Common myeloid progenitor, CD34-positive (primary cell): ENCODE results near the gene SYNPO2.

Experiments
- CTCF ChIA-PET: fragments of 350-600 bp; sonication (Branson Sonifier 250); formaldehyde crosslinking; loops from one replicate; lab custom pipeline; 2021; ENCODE audit warnings: antibody characterized with exemption; lab: Charles Lee
- POLR2A ChIA-PET: fragments of 350-600 bp; sonication (Branson Sonifier 250); formaldehyde crosslinking; loops from one replicate; lab custom pipeline; 2021; ENCODE audit warnings: antibody characterized with exemption; lab: Charles Lee
- DNase-seq, 3 donors: peaks; one replicate each; pipeline versions ENCODE4 v3.0.0 to v3.0.0-alpha.2; 2013
- H3K27ac ChIP-seq, 2 experiments: 1 replicate in 1 of 2; 2 replicates in 1 of 2; pipeline ENCODE4 v1.7.0; 2013; ENCODE audit warnings: inconsistent platforms in 2 of 2, low read length in 2 of 2, mild to moderate bottlenecking in 2 of 2, low read depth in 1 of 2, moderate library complexity in 1 of 2; ENCODE audit not compliant: severe bottlenecking in 2 of 2, insufficient read depth in 1 of 2, poor library complexity in 1 of 2
- H3K27me3 ChIP-seq, 5 experiments: replicated peaks in 2 of 5; 1 replicate in 3 of 5; 2 replicates in 2 of 5; pipeline versions ENCODE4 v1.6.1 to v1.7.0; 2013; ENCODE audit warnings: low read length in 4 of 5, mild to moderate bottlenecking in 2 of 5, moderate library complexity in 2 of 5, inconsistent platforms in 1 of 5; ENCODE audit not compliant: insufficient read depth in 5 of 5, control insufficient read depth in 4 of 5
- H3K36me3 ChIP-seq, 4 experiments: 1 replicate in 2 of 4; 2 replicates in 2 of 4; pipeline versions ENCODE4 v1.6.1 to v1.7.0; 2013; ENCODE audit warnings: low read length in 3 of 4, control low read depth in 1 of 4, mild to moderate bottlenecking in 1 of 4; ENCODE audit not compliant: control insufficient read depth in 4 of 4, insufficient read depth in 4 of 4
- H3K4me1 ChIP-seq, 4 experiments: 1 replicate in 3 of 4; 2 replicates in 1 of 4; pipeline versions ENCODE4 v1.6.1 to v1.7.1; 2013; ENCODE audit warnings: low read length in 3 of 4, mild to moderate bottlenecking in 3 of 4, control low read depth in 1 of 4, inconsistent platforms in 1 of 4, moderate library complexity in 1 of 4; ENCODE audit not compliant: control insufficient read depth in 4 of 4, insufficient read depth in 4 of 4; ENCODE audit errors: control extremely low read depth in 1 of 4
- H3K4me3 ChIP-seq, 7 experiments: 1 replicate in 4 of 7; 2 replicates in 3 of 7; pipeline versions ENCODE4 v1.5.1 to v1.7.0; 2013; ENCODE audit warnings: mild to moderate bottlenecking in 7 of 7, low read length in 6 of 7, moderate library complexity in 6 of 7, inconsistent platforms in 2 of 7, low read depth in 2 of 7, control low read depth in 1 of 7; ENCODE audit not compliant: insufficient read depth in 4 of 7, control insufficient read depth in 1 of 7; ENCODE audit errors: extremely low read depth in 1 of 7
- H3K9me3 ChIP-seq, 5 experiments: 1 replicate in 4 of 5; 2 replicates in 1 of 5; pipeline versions ENCODE4 v1.6.1 to v1.7.1; 2013; ENCODE audit warnings: low read length in 4 of 5, mild to moderate bottlenecking in 2 of 5, inconsistent platforms in 1 of 5, low read depth in 1 of 5, moderate library complexity in 1 of 5; ENCODE audit not compliant: control insufficient read depth in 4 of 5, insufficient read depth in 2 of 5; ENCODE audit errors: control extremely low read depth in 1 of 5
- WGBS: methylation state at CpG from one replicate; pipeline ENCODE4 v1.1.5; 2013; ENCODE audit not compliant: insufficient coverage; 5-methylcytosine and 5-hydroxymethylcytosine counted together

Gene SYNPO2

GRCh38 chr4:118915468-118915867 is 26.8 kb downstream of the SYNPO2 start:
- ChIA-PET POLR2A (no interaction called here), CTCF (no interaction called here)
- H3K4me1 ChIP-seq = no peaks in the 10 kb centered on the region
- no peak for DNase-seq
- no peaks in the 10 kb centered on the region for H3K36me3 ChIP-seq
- no peaks in the 10 kb centered on the region for H3K27me3 ChIP-seq
- H3K27ac ChIP-seq = no peak overlapping the region
- H3K4me3 ChIP-seq = no peak overlapping the region
- H3K9me3 ChIP-seq = no peaks in the 10 kb centered on the region
- 100% methylated on average over 1 of the region's 3 CpGs for WGBS

DNA sequence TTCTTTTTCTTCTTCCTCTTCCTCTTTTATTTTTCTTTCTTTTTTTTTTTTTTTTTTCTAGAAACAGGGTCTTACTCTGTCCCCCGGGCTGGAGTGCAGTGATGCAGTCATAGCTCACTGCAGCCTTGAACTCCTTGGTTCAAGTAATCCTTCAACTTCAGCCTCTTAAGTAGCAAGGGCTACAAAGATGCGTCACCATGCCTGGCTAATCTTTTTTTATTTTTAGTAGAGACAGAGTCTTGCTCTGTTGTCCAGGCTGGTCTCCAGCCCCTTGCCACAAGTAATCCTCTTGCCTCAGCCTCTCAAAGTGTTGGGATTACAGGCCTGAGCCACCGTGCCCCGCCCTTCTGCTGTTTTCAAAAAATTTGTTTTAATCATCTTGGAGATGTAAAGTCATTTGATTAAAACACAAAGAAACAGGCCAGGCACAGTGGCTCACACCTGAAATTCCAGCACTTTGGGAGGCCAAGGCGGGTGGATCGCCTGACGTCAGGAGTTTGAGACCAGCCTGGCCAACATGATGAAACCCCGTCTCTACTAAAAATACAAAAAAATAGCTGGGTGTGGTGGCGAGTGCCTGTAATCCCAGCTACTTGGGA is 28.1 kb downstream of the SYNPO2 start:
- Histone ChIP-seq H3K36me3 (no peaks in the 10 kb centered on the region), H3K27ac (no peak overlapping the region), H3K4me1 (no peaks in the 10 kb centered on the region), H3K27me3 (no peaks in the 10 kb centered on the region), H3K4me3 (no peak overlapping the region), H3K9me3 (no peaks in the 10 kb centered on the region)
- no peak for DNase-seq
- CTCF ChIA-PET = no interaction called here
- 97% methylated on average over 7 of the region's 9 CpGs for WGBS
- POLR2A ChIA-PET = no interaction called here

DNA sequence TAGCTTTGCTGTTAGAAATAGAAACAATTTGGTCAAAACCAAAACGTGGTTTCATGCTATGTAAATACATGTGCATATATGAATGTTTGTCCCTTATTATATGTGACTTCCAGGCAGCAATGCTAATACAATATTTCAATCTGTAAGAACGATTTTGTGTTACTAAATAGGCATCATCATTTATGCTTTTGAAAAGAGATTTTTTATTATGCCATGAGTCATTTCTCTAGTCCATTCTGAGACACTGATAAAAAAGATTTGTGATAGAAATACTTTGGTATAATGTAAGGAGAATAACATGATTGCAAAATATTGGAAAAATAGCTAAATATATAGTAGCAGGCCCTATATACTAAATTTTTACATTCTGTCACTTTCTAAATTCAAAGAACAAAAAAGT is 28.9 kb downstream of the SYNPO2 start:
- Histone ChIP-seq H3K4me3 (no peak overlapping the region), H3K27me3 (no peaks in the 10 kb centered on the region), H3K36me3 (no peaks in the 10 kb centered on the region), H3K27ac (no peak overlapping the region), H3K4me1 (no peaks in the 10 kb centered on the region), H3K9me3 (no peaks in the 10 kb centered on the region)
- no CpG with 5 or more reads among the region's 2 CpGs for WGBS
- ChIA-PET POLR2A (no interaction called here), CTCF (no interaction called here)
- no peak for DNase-seq

GRCh38 chr4:118918388-118918787 is 29.7 kb downstream of the SYNPO2 start:
- H3K27me3 ChIP-seq = no peaks in the 10 kb centered on the region
- ChIA-PET CTCF (no interaction called here), POLR2A (no interaction called here)
- H3K27ac ChIP-seq = no peak overlapping the region
- no peaks in the 10 kb centered on the region for H3K36me3 ChIP-seq
- no peak for DNase-seq
- H3K4me1 ChIP-seq = no peaks in the 10 kb centered on the region
- 100% methylated on average over 1 of the region's 3 CpGs for WGBS
- H3K4me3 ChIP-seq = no peak overlapping the region
- H3K9me3 ChIP-seq = no peaks in the 10 kb centered on the region

DNA sequence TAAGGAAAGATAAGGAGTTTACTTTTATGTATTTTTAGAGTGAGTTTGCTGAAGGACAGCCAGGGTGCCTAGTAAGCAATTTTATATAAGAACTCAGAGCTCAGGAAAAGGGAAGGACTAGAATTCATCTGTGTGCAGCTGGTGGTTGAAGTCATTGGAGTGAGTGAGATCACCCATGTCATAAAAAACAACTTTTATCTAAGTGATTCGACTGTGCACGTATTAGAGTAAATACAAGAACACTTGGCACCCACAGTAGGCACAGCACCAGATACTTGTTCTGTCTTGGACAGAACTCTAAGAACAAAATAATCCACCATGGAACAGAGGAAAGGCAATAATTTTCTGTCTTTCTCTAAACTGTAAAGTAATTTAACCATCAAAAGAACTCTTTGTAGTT is 31.6 kb downstream of the SYNPO2 start:
- ChIA-PET CTCF (interaction anchor here (0.8 kb wide), 1 partner anchor 15 kb away, joined by 4 read pairs; no protein-coding TSS in a partner anchor), POLR2A (no interaction called here)
- 100% methylated on average over 2 of the region's 2 CpGs for WGBS
- no peaks in the 10 kb centered on the region for H3K36me3 ChIP-seq
- no peaks in the 10 kb centered on the region for H3K9me3 ChIP-seq
- DNase-seq = no peak
- no peaks in the 10 kb centered on the region for H3K4me1 ChIP-seq
- no peaks in the 10 kb centered on the region for H3K27me3 ChIP-seq
- H3K4me3 ChIP-seq = no peak overlapping the region
- H3K27ac ChIP-seq = no peak overlapping the region

DNA sequence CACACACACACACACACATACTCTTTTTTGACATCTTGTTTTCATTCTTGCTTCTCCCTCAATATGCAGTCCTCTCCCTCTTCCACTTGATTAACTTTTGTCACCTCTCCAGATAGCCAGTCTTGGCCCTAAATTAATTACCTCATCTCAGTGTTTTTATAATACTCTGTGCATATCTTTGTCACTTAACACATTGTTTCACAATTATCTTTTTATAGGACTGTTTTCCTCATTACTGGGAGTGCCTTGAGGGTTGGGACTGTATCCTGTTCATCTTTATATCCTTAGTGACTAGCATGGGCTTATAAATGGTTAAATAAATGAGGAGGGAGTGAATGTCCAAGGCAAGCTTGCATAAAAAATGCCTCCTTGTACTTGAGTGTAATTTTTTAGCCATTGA is 33.1 kb downstream of the SYNPO2 start:
- ChIA-PET CTCF (no interaction called here), POLR2A (no interaction called here)
- no peaks in the 10 kb centered on the region for H3K27me3 ChIP-seq
- H3K4me3 ChIP-seq = no peak overlapping the region
- H3K4me1 ChIP-seq = no peaks in the 10 kb centered on the region
- H3K9me3 ChIP-seq = no peaks in the 10 kb centered on the region
- H3K27ac ChIP-seq = no peak overlapping the region
- no peak for DNase-seq
- no peaks in the 10 kb centered on the region for H3K36me3 ChIP-seq

DNA sequence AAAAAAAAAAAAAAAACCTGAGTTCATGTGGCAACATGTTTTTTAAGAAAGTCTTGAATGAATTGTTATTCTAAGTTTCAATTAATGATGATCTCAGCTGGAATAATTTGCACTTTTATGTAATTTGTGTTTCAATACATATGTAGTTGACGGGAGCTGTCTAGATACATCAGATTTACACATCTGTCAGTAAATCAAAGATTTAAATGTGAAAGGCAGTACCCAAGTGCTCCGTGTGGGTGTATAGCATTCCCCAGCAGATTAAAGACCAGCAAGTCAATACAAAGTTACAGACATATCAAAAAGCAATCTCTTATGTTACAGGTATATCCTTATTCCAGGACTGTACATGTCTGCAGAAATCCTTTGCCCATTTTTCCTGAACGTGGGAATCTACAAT is 35.2 kb downstream of the SYNPO2 start:
- CTCF ChIA-PET = interaction anchor here (1.4 kb wide), 1 partner anchor 30 kb away, joined by 3 read pairs; no protein-coding TSS in a partner anchor

More for the DNA sequence above, 35.2 kb downstream of the SYNPO2 start:
- Histone ChIP-seq H3K4me3 (no peak overlapping the region), H3K9me3 (no peaks in the 10 kb centered on the region), H3K27me3 (no peaks in the 10 kb centered on the region), H3K36me3 (no peaks in the 10 kb centered on the region), H3K4me1 (no peaks in the 10 kb centered on the region), H3K27ac (no peak overlapping the region)
- WGBS = no CpG with 5 or more reads among the region's 3 CpGs
- POLR2A ChIA-PET = no interaction called here
- DNase-seq = no peak
